HepG2 (cell line): ENCODE results near the gene CABLES1. TPM values are rescaled to one million over a fixed set of nuclear protein-coding genes. Genes with fewer than 3 reads are reported as not detected.

Experiments used
- ATF1 ChIP-seq: IDR thresholded peaks from 2 replicates; pipeline ENCODE4 v1.6.1; 2016; ENCODE audit warnings: mild to moderate bottlenecking, control low read depth
- ESRRA ChIP-seq: sonication (generic); formaldehyde crosslinking; IDR thresholded peaks from 2 replicates; pipeline ENCODE4 v1.5.1; 2020; ENCODE audit warnings: mild to moderate bottlenecking, low read depth, missing genetic modification reagents
- FOSL2 ChIP-seq: sonication (generic); formaldehyde crosslinking; IDR thresholded peaks from 2 replicates; pipeline ENCODE4 v1.4.0; 2020; ENCODE audit warnings: missing genetic modification reagents
- GABPA ChIP-seq, 2 experiments: IDR thresholded peaks; 2 replicates each; pipeline ENCODE4 v1.6.1; 2011 to 2016; ENCODE audit warnings: low read depth in 2 of 2, low read length in 1 of 2, missing biosample characterization in 1 of 2, missing genetic modification characterization in 1 of 2
- GATAD1 ChIP-seq: IDR thresholded peaks from 2 replicates; pipeline ENCODE4 v1.6.1; 2016; ENCODE audit warnings: missing genetic modification reagents, missing compliant biosample characterization
- HNRNPH1 ChIP-seq: fragments of 200-400 bp; formaldehyde crosslinking; optimal IDR thresholded peaks from 2 replicates; pipeline ENCODE3; 2017; ENCODE audit warnings: mild to moderate bottlenecking, low read depth, low read length
- MTA1 ChIP-seq: sonication (generic); formaldehyde crosslinking; IDR thresholded peaks from 2 replicates; pipeline ENCODE4 v1.4.0; 2020; ENCODE audit warnings: missing genetic modification reagents, mild to moderate bottlenecking, borderline replicate concordance
- NR2C2 ChIP-seq: sonication (generic); formaldehyde crosslinking; IDR thresholded peaks from 2 replicates; pipeline ENCODE4 v1.4.0; 2020; ENCODE audit warnings: missing genetic modification reagents, mild to moderate bottlenecking, moderate library complexity, borderline replicate concordance
- RELA ChIP-seq: sonication (generic); formaldehyde crosslinking; IDR thresholded peaks from 2 replicates; pipeline ENCODE4 v1.4.0; 2020; ENCODE audit warnings: missing genetic modification reagents
- RNF2 ChIP-seq: fragments of 450-650 bp; conservative IDR thresholded peaks from 2 replicates; pipeline ENCODE4 v1.6.1; 2016; ENCODE audit warnings: low read depth
- SETDB1 ChIP-seq: sonication (generic); formaldehyde crosslinking; IDR thresholded peaks from 2 replicates; pipeline ENCODE4 v1.5.1; 2020; ENCODE audit warnings: missing genetic modification reagents, mild to moderate bottlenecking, borderline replicate concordance
- SIX4 ChIP-seq: sonication (generic); formaldehyde crosslinking; IDR thresholded peaks from 2 replicates; pipeline ENCODE4 v1.4.0; 2020; ENCODE audit warnings: missing genetic modification reagents
- TGIF2 ChIP-seq: IDR thresholded peaks from 2 replicates; pipeline ENCODE4 v1.6.1; 2016; ENCODE audit warnings: control low read depth, missing compliant biosample characterization
- ZNF343 ChIP-seq: sonication (generic); formaldehyde crosslinking; IDR thresholded peaks from 2 replicates; pipeline ENCODE4 v1.4.0; 2020; ENCODE audit warnings: mild to moderate bottlenecking, missing genetic modification reagents
- ZNF496 ChIP-seq: sonication (generic); formaldehyde crosslinking; IDR thresholded peaks from 2 replicates; pipeline ENCODE4 v1.8.1; 2023; ENCODE audit warnings: mild to moderate bottlenecking, moderate library complexity, missing genetic modification reagents; ENCODE audit not compliant: insufficient replicate concordance
- ZNF670 ChIP-seq: sonication (generic); formaldehyde crosslinking; IDR thresholded peaks from 2 replicates; pipeline ENCODE4 v1.8.0; 2022; ENCODE audit warnings: mild to moderate bottlenecking, missing genetic modification reagents, borderline replicate concordance
- ZNF746 ChIP-seq: sonication (generic); formaldehyde crosslinking; IDR thresholded peaks from 2 replicates; pipeline ENCODE4 v1.8.0; 2022; ENCODE audit warnings: mild to moderate bottlenecking, missing genetic modification reagents
- polyA plus RNA-seq, 8 experiments: library from polyadenylated mRNA; depleted of rRNA in 3 of 8; stranded (reverse) in 7 of 8; unstranded in 1 of 8; fragments of >200 nt; fragmentation: Illumina TruSeq in 4 of 8; extraction: Trizol in 4 of 8; gene quantifications; 2 replicates each; pipeline versions ENCODE4 v1.2.1 to v1.2.3, GENCODE V29; 2011 to 2016; ENCODE audit warnings: low read depth in 4 of 8, missing spikeins in 1 of 8, mixed read lengths in 1 of 8; ENCODE audit not compliant: insufficient read depth in 1 of 8
- total RNA-seq, 5 experiments: library from RNA; depleted of rRNA; stranded (reverse); fragments of >200 nt; fragmentation: Illumina TruSeq; extraction: Trizol; gene quantifications; 2 replicates each; pipeline ENCODE4 v1.2.3, GENCODE V29; 2016; ENCODE audit warnings: low read depth in 1 of 5
- TF ChIP-seq, protein P1 (sequence below): sonication (generic); formaldehyde crosslinking; IDR thresholded peaks from 2 replicates; pipeline ENCODE4 v1.5.1; 2020; ENCODE audit warnings: missing genetic modification reagents, mild to moderate bottlenecking, borderline replicate concordance
- TF ChIP-seq, protein P2 (sequence below): sonication (generic); formaldehyde crosslinking; IDR thresholded peaks from 2 replicates; pipeline ENCODE4 v1.4.0; 2020; ENCODE audit warnings: missing genetic modification reagents
- TF ChIP-seq, protein P3 (sequence below): sonication (generic); formaldehyde crosslinking; IDR thresholded peaks from 2 replicates; pipeline ENCODE4 v1.8.1; 2022; ENCODE audit warnings: low read depth, mild to moderate bottlenecking, missing genetic modification reagents
- TF ChIP-seq, protein P4 (sequence below): sonication (generic); formaldehyde crosslinking; IDR thresholded peaks from 2 replicates; pipeline ENCODE4 v1.4.0; 2020; ENCODE audit warnings: mild to moderate bottlenecking, low read depth, missing genetic modification reagents

CABLES1 gene
- total and polyA plus RNA-seq, 2 of the 13 experiments (the other 11 are each of a cell fraction or from before 2014, with no cell fraction given) = 14.7 to 25.8 TPM

DNA sequence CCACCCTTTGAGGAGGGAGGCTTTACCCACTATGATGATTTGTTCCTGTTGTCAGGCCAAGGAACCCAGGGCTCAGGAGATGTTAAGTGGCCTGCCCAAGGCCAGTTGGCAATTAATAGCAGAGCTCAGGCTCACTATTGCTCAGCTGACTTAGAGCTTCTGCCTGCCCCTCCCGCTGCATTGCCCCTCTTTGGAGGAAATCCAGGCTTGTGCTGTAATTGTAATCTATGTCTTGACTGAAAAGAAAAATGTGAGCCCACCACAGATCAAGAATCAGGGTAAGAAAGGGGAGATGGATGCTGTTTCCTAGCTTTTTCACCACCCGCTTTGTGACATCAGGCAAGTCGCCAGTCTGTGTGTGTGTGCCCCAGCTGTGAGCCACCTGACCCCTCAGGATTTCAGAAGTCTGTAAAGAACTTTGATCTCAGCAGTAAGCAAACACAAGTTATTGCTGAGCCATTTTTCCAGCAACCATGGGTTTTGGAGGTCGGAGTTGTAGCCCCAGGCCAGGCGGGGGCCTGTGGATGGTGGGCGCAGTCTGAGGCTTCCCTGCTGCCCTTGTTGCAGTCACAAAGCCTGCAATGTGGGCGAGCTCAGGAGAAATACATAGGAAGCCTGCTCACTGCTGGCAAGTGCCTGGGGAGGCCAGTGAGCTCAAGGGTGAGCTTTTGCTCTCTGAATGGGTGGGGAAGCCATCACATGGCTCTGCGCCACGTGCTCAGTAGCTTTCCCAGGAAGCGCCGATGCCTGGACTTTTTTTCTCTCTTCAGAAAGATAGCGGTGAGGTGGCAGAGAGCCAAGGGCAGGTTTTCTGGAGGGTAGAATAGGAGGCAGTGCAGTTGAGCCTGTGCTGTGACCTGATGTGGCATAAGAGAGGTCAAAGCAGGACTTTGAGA, 6.1 kb downstream of the CABLES1 start (continued):
- TF ChIP-seq, protein P1, sequence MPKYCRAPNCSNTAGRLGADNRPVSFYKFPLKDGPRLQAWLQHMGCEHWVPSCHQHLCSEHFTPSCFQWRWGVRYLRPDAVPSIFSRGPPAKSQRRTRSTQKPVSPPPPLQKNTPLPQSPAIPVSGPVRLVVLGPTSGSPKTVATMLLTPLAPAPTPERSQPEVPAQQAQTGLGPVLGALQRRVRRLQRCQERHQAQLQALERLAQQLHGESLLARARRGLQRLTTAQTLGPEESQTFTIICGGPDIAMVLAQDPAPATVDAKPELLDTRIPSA (CRISPR knock-in tag) = 0 out of 2 replicates have a peak, but pooled peaks have one; percentile 63
- no peak for TF ChIP-seq RELA (CRISPR knock-in tag)
- TF ChIP-seq HNRNPH1 = no peak
- TF ChIP-seq GATAD1 (CRISPR knock-in tag) = no peak
- TF ChIP-seq NR2C2 (CRISPR knock-in tag) = peak; percentile 68
- TF ChIP-seq TGIF2 (CRISPR knock-in tag) = peak; percentile 60
- peak; percentile 25; the same call in 1 of the 2 replicates for TF ChIP-seq SIX4 (CRISPR knock-in tag)
- no peak for TF ChIP-seq GABPA (IDR thresholded peaks at IDR 0.05; ENCODE audit: low read depth, low read length)
- peak; percentile 61 for TF ChIP-seq GABPA (CRISPR knock-in tag; IDR thresholded peaks at IDR 0.05; ENCODE audit: low read depth)
- TF ChIP-seq, protein P2, sequence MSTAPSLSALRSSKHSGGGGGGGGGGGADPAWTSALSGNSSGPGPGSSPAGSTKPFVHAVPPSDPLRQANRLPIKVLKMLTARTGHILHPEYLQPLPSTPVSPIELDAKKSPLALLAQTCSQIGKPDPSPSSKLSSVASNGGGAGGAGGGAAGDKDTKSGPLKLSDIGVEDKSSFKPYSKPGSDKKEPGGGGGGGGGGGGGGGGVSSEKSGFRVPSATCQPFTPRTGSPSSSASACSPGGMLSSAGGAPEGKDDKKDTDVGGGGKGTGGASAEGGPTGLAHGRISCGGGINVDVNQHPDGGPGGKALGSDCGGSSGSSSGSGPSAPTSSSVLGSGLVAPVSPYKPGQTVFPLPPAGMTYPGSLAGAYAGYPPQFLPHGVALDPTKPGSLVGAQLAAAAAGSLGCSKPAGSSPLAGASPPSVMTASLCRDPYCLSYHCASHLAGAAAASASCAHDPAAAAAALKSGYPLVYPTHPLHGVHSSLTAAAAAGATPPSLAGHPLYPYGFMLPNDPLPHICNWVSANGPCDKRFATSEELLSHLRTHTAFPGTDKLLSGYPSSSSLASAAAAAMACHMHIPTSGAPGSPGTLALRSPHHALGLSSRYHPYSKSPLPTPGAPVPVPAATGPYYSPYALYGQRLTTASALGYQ (CRISPR knock-in tag) = 0 out of 2 replicates have a peak, but pooled peaks have one; percentile 62
- TF ChIP-seq ZNF343 (CRISPR knock-in tag) = peak; percentile 96
- no peak; the same call in 1 of the 2 replicates for TF ChIP-seq ZNF746 (CRISPR knock-in tag)
- TF ChIP-seq ATF1 = peak; percentile 55; the same call in 1 of the 2 replicates
- TF ChIP-seq ZNF670 (CRISPR knock-in tag) = 0 out of 2 replicates have a peak, but pooled peaks have one; percentile 73
- TF ChIP-seq MTA1 = peak; percentile 89
- 0 out of 2 replicates have a peak, but pooled peaks have one; percentile 58 for TF ChIP-seq ESRRA
- TF ChIP-seq, protein P3, sequence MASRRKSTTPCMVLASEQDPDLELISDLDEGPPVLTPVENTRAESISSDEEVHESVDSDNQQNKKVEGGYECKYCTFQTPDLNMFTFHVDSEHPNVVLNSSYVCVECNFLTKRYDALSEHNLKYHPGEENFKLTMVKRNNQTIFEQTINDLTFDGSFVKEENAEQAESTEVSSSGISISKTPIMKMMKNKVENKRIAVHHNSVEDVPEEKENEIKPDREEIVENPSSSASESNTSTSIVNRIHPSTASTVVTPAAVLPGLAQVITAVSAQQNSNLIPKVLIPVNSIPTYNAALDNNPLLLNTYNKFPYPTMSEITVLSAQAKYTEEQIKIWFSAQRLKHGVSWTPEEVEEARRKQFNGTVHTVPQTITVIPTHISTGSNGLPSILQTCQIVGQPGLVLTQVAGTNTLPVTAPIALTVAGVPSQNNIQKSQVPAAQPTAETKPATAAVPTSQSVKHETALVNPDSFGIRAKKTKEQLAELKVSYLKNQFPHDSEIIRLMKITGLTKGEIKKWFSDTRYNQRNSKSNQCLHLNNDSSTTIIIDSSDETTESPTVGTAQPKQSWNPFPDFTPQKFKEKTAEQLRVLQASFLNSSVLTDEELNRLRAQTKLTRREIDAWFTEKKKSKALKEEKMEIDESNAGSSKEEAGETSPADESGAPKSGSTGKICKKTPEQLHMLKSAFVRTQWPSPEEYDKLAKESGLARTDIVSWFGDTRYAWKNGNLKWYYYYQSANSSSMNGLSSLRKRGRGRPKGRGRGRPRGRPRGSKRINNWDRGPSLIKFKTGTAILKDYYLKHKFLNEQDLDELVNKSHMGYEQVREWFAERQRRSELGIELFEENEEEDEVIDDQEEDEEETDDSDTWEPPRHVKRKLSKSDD = peak; percentile 54; the same call in 1 of the 2 replicates
- TF ChIP-seq ZNF496 (CRISPR knock-in tag) = no peak
- peak; percentile 57 for TF ChIP-seq FOSL2 (CRISPR knock-in tag)
- TF ChIP-seq, protein P4, sequence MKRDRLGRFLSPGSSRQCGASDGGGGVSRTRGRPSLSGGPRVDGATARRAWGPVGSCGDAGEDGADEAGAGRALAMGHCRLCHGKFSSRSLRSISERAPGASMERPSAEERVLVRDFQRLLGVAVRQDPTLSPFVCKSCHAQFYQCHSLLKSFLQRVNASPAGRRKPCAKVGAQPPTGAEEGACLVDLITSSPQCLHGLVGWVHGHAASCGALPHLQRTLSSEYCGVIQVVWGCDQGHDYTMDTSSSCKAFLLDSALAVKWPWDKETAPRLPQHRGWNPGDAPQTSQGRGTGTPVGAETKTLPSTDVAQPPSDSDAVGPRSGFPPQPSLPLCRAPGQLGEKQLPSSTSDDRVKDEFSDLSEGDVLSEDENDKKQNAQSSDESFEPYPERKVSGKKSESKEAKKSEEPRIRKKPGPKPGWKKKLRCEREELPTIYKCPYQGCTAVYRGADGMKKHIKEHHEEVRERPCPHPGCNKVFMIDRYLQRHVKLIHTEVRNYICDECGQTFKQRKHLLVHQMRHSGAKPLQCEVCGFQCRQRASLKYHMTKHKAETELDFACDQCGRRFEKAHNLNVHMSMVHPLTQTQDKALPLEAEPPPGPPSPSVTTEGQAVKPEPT (CRISPR knock-in tag) = peak; percentile 67; the same call in 1 of the 2 replicates
- peak; percentile 49; the same call in 1 of the 2 replicates for TF ChIP-seq SETDB1 (CRISPR knock-in tag)
- peak; percentile 90; the same call in 1 of the 2 replicates for TF ChIP-seq RNF2
